T-helper 1 cell (primary cell): ENCODE data around the gene SMC2.

ENCODE experiments used
- DNase-seq, 5 donors: peaks; one replicate each; pipeline ENCODE4 v3.0.0-alpha.2; 2012 to 2020
- total RNA-seq, 4 donors: gene quantifications; one replicate each; lab custom pipeline; 2026; lab: John Stamatoyannopoulos, UW

Gene SMC2
- 10.7 to 29.9 (median 20.5) reads per million in 4 donors for total RNA-seq

GRCh38 chr9:104093647-104094533 lies at the start of gene SMC2:
Gene SMC2, plus strand, starts transcription at chr9:104094309. Its CDS starts 1,076 bp downstream, at chr9:104095385.
- DNase-seq, result peak; percentile 80 to 94 (median 87)

GRCh38 chr9:104068546-104068945 lies 25.6 kb upstream of the SMC2 start:
- no peak for DNase-seq

- no peak for DNase-seq
Observed at GRCh38 chr9:104069288-104069687, 24.8 kb upstream of the SMC2 start.

- no peak for DNase-seq
Observed at GRCh38 chr9:104071589-104071988, 22.5 kb upstream of the SMC2 start.

GRCh38 chr9:104073098-104073769 lies 20.9 kb upstream of the SMC2 start:
- DNase-seq, result no peak

- DNase-seq, result no peak
Observed at GRCh38 chr9:104073770-104074133, 20.4 kb upstream of the SMC2 start.

- DNase-seq, result no peak
Observed at GRCh38 chr9:104074876-104075275, 19.2 kb upstream of the SMC2 start.

GRCh38 chr9:104075801-104076753 lies 18.0 kb upstream of the SMC2 start:
- DNase-seq, result no peak

GRCh38 chr9:104078596-104078995 lies 15.5 kb upstream of the SMC2 start:
- no peak for DNase-seq

GRCh38 chr9:104080983-104081382 lies 13.1 kb upstream of the SMC2 start:
- DNase-seq, result no peak

- DNase-seq, result no peak
Observed at GRCh38 chr9:104082168-104082567, 11.9 kb upstream of the SMC2 start.

- DNase-seq, result no peak
Observed at GRCh38 chr9:104085525-104085924, 8.6 kb upstream of the SMC2 start.

- DNase-seq, result no peak
Observed at GRCh38 chr9:104087894-104088293, 6.2 kb upstream of the SMC2 start.

GRCh38 chr9:104088416-104088815 lies 5.7 kb upstream of the SMC2 start:
- no peak for DNase-seq

GRCh38 chr9:104090578-104090977 lies 3.5 kb upstream of the SMC2 start:
- DNase-seq, result no peak

GRCh38 chr9:104091116-104091515 lies 3.0 kb upstream of the SMC2 start:
- DNase-seq, result no peak

GRCh38 chr9:104091708-104092107 lies 2.4 kb upstream of the SMC2 start:
- peak in 1 of 5 donors; percentile 33 for DNase-seq

- DNase-seq, result no peak
Observed at GRCh38 chr9:104092192-104092591, 1.9 kb upstream of the SMC2 start.

GRCh38 chr9:104092875-104093600 lies 1.1 kb upstream of the SMC2 start:
- peak in 1 of 5 donors; percentile 4 for DNase-seq

GRCh38 chr9:104094534-104095015 lies 466 bp downstream of the SMC2 start:
- no peak for DNase-seq

GRCh38 chr9:104099630-104100029 lies 5.5 kb downstream of the SMC2 start:
- DNase-seq, result no peak

GRCh38 chr9:104104360-104104759 lies 10.3 kb downstream of the SMC2 start:
- DNase-seq, result no peak
